Fibroblast of the aortic adventitia (primary cell): ENCODE data around the gene WDR91. TPM values are rescaled to one million over a fixed set of nuclear protein-coding genes. Genes with fewer than 3 reads are reported as not detected.

ENCODE experiments used
- DNase-seq: peaks from one replicate; pipeline ENCODE4 v3.0.0-alpha.2; 2010; ENCODE audit warnings: low read depth
- H3K4me3 ChIP-seq: 2 replicates; pipeline ENCODE4 v1.5.1; 2011; ENCODE audit warnings: low read depth, mild to moderate bottlenecking, control low read depth, low read length, moderate library complexity
- CTCF ChIP-seq: IDR thresholded peaks from 2 replicates; pipeline ENCODE4 v1.5.1; 2011; ENCODE audit warnings: mild to moderate bottlenecking, low read length, control low read depth, inconsistent platforms; ENCODE audit not compliant: insufficient read depth
- total RNA-seq: library from RNA; depleted of rRNA; stranded (reverse); fragments of >200 nt; gene quantifications from 2 replicates; pipeline ENCODE4 v1.2.3, GENCODE V29; 2012; ENCODE audit warnings: low replicate concordance

Gene WDR91
- total RNA-seq, 1 donor, result 6.5 TPM

GRCh38 chr7:135199439-135199838, 11.9 kb downstream of the WDR91 start:
- no peak overlapping the region for H3K4me3 ChIP-seq
- TF ChIP-seq CTCF, result no peak
- DNase-seq, result no peak

GRCh38 chr7:135197906-135198655, 13.2 kb downstream of the WDR91 start:
- no peak overlapping the region for H3K4me3 ChIP-seq
- DNase-seq, result no peak
- no peak for TF ChIP-seq CTCF

- DNase-seq, result no peak
- TF ChIP-seq CTCF, result no peak
Observed at GRCh38 chr7:135197343-135197742, 14.0 kb downstream of the WDR91 start.

GRCh38 chr7:135195968-135196629, 15.2 kb downstream of the WDR91 start:
- TF ChIP-seq CTCF, result no peak
- DNase-seq, result no peak
- H3K4me3 ChIP-seq, result no peak overlapping the region

More at GRCh38 chr7:135197343-135197742, 14.0 kb downstream of the WDR91 start:
- no peak overlapping the region for H3K4me3 ChIP-seq

DNA sequence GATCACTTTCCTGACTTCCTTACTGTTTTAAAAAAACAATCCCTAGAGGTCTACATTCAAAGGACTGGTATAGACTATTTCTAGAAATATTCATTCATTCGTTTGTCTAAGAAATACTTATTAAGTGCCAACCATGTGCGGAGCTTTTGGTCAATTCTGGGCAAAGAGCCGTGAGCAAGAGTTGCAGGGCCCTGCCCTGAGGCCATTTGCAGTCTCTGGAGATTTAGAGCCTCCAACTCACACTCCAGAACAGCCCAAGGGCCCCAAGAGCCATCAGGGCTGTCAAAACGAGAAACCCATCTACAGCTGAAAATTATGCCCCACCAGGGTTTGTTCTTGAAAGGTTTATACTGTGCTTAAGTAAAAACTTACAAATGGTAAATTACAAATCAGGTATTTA, 16.2 kb downstream of the WDR91 start:
- TF ChIP-seq CTCF, result no peak
- DNase-seq, result no peak
- no peak overlapping the region for H3K4me3 ChIP-seq

DNA sequence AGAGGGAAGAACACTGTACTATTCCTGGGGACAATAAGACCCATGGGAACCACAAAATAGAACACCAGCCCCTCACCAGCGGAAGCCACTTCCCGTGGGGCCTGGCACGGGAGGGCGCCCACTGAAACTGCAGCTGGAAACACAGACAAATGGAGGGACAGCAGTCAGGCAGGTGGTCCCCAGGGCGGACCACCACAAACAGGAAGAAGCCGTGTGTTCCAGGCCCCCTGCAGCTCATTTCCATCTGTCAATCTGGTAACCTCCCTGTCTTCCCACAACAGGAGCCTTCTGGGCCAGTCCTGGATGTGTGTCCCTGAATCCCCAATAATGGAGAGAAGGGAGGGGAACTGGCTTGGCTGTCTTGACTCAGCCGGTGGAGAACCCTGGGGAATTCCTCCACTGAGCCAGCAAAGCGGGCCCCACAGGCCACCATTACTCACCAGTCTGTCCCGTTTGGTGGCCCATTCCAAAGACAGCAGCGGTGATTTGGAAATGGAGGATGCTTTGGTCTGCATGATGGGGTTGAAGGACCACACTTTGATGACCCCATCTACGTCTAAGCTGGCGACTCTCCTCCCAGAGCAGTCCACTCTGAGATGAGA, 16.7 kb downstream of the WDR91 start:
- no peak overlapping the region for H3K4me3 ChIP-seq
- no peak for DNase-seq
- TF ChIP-seq CTCF, result no peak
